HG03565 (cell line): ENCODE data around the gene TBC1D1.

Experiments used
- ATAC-seq: cut with Tn5 transposase; IDR thresholded peaks from one replicate; pipeline ENCODE4 v1.9.1; 2021; ENCODE audit warnings: mild to moderate bottlenecking, moderate library complexity; ENCODE audit not compliant: unreplicated experiment

The TBC1D1 gene

DNA sequence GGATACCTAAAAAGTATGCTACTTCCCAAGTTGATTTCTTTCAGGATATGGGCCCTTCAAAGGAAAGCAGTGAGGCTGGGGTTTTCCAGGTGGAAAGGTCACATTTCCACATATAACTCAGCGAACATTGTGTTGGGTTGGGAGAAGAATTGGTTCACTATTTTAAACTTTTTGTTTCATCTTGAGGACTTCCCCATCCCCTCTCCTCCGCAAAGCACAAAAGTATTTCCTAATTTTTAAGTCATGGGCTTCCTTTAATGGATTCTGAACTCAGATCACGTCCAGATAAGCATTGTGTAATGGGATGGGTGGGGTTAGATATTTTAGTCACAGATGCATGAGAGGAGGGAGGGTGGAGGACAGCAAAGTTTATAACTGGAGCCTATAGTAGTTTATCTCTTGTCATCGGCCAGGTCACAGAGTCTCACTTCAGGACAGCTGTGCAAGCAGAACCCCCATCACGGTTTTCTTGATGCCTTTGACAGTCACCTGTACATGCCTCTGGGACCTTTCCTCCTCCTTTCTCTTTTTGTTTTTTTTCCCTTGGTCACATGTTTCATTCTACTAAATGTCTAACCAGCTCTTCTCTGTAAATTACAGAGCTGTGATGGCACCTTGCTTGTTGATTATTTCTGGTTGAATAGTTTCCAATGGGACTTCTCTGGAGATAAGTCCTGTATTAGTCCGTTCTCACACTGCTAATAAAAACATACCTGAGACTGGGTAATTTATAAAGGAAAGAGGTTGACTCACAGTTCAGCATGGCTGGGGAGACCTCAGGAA is 184.7 kb downstream of the TBC1D1 start:
- no peak for ATAC-seq

- no peak for ATAC-seq
These were observed 185.3 kb downstream of the TBC1D1 start for GRCh38 chr4:38076153-38076669.

GRCh38 chr4:38077791-38078489 is 187.1 kb downstream of the TBC1D1 start:
- ATAC-seq: no peak

DNA sequence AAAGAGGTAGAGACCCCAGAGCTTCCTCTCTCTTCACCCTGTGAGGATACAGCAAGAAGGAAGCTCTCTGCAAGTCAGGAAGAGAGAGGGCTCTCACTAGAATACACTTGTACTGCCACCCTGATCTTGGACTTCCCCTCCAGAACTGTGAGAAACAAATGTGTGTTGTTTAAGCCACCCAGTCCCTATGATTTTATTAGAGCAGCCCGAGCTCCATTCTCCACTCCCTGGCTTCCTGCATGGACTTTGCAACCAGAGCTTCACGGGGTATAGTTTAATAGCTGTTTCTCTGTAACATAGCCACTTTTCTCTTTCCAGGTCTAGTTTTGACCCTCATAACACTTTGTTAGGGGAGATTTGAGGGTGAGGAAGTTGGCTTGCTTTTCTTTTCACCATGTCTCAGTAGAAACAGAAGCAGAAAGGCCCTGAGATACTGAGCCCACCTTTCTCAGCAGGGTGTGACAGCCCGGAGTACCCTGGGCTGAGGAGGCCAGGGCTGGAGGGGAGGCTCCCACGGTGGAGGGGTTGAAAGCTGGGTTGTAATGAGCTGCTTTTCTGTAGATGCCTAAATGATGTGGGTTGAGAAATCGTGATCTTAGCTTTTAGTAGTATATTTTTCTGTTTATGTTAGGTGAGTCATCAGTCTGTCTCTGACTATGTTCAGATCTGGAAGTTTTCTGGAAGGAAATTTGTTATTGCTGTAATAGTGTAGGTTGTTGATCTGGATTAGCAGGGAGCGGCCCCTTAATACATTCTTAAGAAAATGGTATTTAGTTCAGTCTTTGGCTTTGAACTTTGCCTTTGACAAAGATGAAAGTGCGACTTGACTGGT is 187.9 kb downstream of the TBC1D1 start:
- no peak for ATAC-seq

DNA sequence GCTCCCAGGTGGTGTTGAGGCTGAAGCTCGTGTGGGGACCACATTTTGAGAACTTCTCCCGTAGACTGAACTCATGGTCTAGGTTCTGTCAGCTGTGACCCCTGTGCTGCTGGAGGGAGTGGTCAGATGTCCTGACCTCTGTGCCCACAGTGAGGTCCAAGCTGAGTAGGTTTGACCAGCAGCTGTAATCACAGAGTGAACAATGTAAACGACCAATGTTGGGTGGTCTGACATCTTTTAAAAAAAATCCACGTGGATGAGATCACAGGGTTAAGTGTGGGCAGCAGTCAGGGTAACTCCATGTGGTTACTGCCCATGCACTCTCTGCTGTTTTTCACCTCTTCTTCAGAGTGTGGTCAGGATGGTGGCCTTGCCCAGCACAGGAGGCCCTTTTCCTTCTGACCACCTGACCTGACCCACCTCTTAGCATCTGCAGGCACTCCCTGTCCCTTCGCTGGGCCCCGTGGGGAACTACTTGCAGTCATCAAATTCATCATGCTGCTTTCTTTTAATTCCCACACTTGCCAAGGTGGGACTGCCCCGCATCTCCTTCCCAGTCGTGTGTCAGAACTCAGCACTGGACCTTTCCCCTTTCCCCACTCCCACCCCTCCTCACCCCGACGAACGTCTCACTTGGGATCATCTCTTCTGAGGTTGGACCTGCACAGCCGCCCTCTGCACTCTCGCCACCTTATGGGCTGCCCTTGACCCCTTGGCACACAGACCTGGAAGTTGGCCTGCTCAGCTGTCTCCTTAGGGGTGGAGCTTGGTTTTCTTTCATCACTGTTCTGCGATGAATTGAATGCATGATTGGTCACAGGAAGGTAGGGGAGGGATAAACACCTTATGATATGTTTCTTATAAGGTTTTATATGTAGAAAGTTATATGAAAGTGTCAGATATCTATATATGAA is 189.4 kb downstream of the TBC1D1 start:
- no peak for ATAC-seq

- no peak for ATAC-seq
These were observed 191.1 kb downstream of the TBC1D1 start for GRCh38 chr4:38082021-38082420.

DNA sequence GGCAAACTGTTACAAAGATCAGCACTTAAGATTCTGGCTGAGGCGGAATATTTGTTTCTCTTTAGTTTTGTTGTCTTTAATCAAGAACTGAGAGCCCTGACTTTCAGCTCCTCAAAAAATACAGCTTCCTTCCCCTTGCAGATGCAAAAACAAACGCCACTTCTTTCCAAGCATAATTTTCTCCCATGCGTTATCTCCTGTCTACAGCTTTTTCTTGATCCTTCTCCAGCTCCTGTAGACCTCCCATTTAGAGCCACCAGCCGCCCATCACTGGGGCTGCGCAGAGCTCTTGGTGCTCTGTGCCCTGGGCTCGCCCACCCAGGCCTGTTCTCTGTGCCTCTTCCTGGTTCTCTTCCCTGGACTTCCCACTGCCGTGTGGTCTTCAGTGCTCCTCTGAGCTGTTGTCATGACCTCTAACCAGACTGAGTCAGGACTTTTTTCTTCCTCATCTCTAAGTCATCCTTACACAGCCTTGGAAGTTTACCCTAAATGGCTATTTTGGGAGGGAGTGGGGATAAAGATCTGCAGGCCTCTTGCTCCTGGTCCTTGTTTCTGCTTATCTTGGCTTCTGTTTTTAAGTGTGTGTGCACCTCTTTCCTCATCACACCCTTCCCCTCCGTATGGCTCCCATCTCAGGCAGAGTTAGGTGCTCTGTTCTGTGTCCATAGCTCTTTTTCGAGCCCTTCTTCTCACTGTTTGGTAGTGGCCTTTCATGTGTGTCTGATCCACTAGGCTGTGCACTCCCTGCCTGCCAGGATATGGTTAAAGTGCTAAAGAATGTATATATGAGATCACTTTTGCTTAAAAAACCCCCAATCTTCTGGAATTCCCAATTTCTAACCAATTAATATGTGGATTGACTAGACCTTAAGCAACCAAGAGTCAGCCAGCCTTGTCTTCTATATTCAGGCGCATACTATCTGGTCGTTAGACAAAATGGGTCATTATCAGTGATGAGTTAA is 191.8 kb downstream of the TBC1D1 start:
- no peak for ATAC-seq

GRCh38 chr4:38084877-38085711 is 194.2 kb downstream of the TBC1D1 start:
- no peak for ATAC-seq

DNA sequence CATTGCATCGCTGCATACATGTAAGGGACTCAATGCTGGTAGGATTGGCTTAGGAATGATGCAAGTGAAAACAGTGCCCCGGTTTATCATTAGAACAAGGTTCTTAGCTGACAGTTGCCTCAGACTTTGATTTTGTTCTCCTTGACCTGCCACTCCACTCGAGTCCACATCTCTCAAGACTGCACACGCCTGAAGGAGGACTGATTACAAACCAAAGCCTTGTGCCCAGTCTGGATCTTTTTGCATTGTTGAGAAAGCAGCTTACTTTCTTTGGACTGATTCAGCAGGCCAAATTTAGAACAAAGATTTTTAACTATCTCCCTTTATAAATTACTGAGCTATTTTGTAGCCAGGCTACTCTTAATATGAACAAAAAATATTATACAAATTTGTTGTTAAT is 194.9 kb downstream of the TBC1D1 start:
- ATAC-seq: no peak

GRCh38 chr4:38086151-38086848 is 195.4 kb downstream of the TBC1D1 start:
- no peak for ATAC-seq

GRCh38 chr4:38086849-38087226 is 196.0 kb downstream of the TBC1D1 start:
- ATAC-seq: no peak

DNA sequence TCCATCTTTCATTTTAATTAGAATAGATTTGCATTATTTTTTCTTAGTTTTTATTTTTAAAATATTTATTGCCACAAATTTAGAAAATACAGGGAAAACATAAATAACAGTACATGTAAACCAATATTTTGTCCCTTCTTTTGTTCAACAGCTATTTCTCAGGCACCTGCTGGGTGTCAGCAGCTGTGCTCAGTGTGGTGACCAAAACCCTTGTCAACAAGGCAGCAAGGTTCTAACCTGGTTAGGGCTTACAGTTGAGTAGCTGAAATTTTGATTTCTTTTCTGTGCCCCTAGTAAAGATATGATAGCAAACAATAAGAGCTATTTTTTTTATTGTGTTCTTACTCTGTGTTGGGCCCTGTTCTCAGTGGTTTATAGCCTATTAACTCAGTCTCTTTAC is 197.4 kb downstream of the TBC1D1 start:
- ATAC-seq: no peak

- no peak for ATAC-seq
These were observed 199.1 kb downstream of the TBC1D1 start for GRCh38 chr4:38089961-38090360.

GRCh38 chr4:38090455-38091246 is 199.8 kb downstream of the TBC1D1 start:
- ATAC-seq: no peak

DNA sequence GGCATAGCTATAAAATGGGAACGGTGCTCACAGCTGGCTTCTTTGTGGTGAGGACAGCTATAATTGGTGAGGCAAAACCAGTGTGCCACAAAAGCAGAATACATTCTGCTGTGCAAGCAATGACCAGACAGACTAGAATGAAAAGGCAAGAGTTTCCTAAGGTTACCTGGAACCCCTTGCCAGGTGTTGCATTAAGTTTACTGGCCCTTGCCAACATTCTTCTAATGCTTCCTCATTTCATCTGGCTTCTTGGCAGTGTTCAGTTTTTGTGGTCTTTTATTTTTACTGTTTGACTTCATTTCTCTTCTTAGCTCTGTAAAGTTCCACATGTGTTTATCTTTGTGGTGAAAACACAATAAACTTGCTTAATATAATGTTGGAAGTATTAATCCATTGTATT is 200.8 kb downstream of the TBC1D1 start:
- ATAC-seq: no peak

- no peak for ATAC-seq
These were observed 201.8 kb downstream of the TBC1D1 start for GRCh38 chr4:38092701-38093100.

- no peak for ATAC-seq
These were observed 203.5 kb downstream of the TBC1D1 start for GRCh38 chr4:38094419-38094818.
